ENCODE measurements around the gene CALY.
A peak's percentile ranks its signal among the peaks of the same experiment; 100 is the strongest.

DNA sequence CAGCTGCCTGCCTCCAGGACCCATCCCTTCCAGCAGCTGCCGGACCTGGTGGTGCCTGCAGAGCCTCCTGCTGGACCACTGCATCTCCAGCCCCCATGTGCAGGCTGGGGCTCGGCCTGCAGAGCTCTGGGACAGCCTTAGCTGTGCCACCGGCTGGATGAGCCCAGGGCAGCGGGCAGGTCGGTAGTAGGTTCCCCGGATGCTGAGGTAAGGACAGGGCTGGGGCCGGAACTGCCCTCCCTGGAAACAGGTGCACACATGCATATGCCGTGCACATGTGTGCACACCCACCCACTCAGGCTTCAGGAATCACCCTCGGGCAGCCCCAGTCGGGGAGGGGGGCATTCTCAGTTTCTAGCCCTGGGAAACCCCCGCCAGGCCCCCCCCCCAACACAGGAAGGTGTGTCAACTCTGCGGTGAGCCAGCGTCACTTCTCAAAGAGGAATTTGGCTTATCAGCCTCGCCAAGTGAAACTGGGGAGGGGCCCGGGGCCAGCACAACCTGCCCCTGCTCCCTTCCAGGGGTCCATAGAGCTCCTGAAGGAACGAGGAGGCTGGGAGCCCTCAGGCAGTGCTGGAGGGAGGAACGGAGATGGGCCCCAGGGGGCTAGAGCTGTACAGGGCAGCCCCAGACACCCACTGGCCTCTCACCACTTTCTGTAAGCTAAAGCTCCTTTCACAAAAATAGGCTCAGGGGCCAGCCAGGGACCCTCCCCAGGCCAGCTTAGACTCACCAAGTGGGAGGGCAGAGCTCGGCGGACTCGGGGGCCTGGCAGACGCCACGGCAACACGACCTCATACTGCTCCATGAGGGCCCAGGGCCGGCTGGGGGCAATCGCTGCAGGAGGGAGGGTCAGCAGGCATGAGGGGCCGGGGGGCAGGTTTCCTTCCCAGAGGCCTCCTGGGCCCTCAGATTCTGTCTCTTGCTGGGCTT lies 61.7 kb downstream of the CALY start:
- peak; percentile 69 for TF ChIP-seq POLR2A (IDR thresholded peaks at IDR 0.05; ENCODE audit: low read depth, low read length)
- peak; percentile 39 for TF ChIP-seq POLR2AphosphoS5 (IDR thresholded peaks at IDR 0.05; ENCODE audit: low read depth, low read length)
